HCT116 (cell line): ENCODE results near the gene NAA11. TPM values are rescaled to one million over a fixed set of nuclear protein-coding genes. Genes with fewer than 3 reads are reported as not detected.

Experiments
- ATAC-seq: fragments of 200-7000 bp; cut with Tn5 transposase; 2 replicates; pipeline ENCODE4 v1.9.1; 2020; ENCODE audit warnings: mild to moderate bottlenecking, moderate library complexity
- BruUV-seq: library from RNA; stranded (reverse); fragments of 400-500 nt; replicated peaks from 2 replicates; lab custom pipeline; 2021; lab: Mats Ljungman, UMichigan
- CTCF ChIA-PET: fragments of 300-600 bp; sonication (Branson Sonifier 250); formaldehyde crosslinking; loops from one replicate; lab custom pipeline; 2021; ENCODE audit warnings: antibody characterized with exemption; lab: Charles Lee
- POLR2A ChIA-PET: fragments of 300-600, 350-600 bp; sonication (Branson Sonifier 250); formaldehyde crosslinking; loops from one replicate; lab custom pipeline; 2021; ENCODE audit warnings: antibody characterized with exemption; lab: Charles Lee
- RAD21 ChIA-PET, 2 experiments: fragments of 300-600 bp; sonication (Branson Sonifier 250); formaldehyde crosslinking; loops; one replicate each; lab custom pipeline; 2023; ENCODE audit warnings: low total read pairs in 2 of 2; ENCODE audit not compliant: uncharacterized antibody in 2 of 2, unreplicated experiment in 2 of 2, low non-redundant PET in 1 of 2; lab: Charles Lee
- DNase-seq: peaks from one replicate; pipeline ENCODE4 v3.0.0-alpha.2; 2010; ENCODE audit warnings: low read depth, low spot score
- H2AFZ ChIP-seq: fragments of 200-600 bp; shearing (Covaris generic), sonication (generic); 2 replicates; pipeline ENCODE4 v1.6.1; 2017; ENCODE audit warnings: low read depth, mixed run types, mixed read lengths, antibody characterized with exemption, low read length; ENCODE audit not compliant: poor library complexity, severe bottlenecking
- H3K27ac ChIP-seq: 2 replicates; pipeline ENCODE4 v1.5.1; 2012; ENCODE audit warnings: low read depth, low read length
- H3K27me3 ChIP-seq: fragments of 200-600 bp; sonication (generic); 2 replicates; pipeline ENCODE4 v1.6.1; 2016; ENCODE audit warnings: mixed run types, low read length, mixed read lengths; ENCODE audit not compliant: insufficient read depth
- H3K36me3 ChIP-seq, 2 experiments: fragments of 200-500 bp in 1 of 2; fragments of 200-600 bp in 1 of 2; sonication (Bioruptor generic) in 1 of 2; sonication (generic) in 1 of 2; 2 replicates each; pipeline versions ENCODE4 v1.5.1 to v1.6.1; 2014 to 2016; ENCODE audit warnings: low read length in 2 of 2, inconsistent platforms in 1 of 2, mixed read lengths in 1 of 2, mixed run types in 1 of 2; ENCODE audit not compliant: insufficient read depth in 2 of 2, control insufficient read depth in 1 of 2
- H3K4me1 ChIP-seq, 2 experiments: fragments of 200-600 bp in 1 of 2; sonication (generic) in 1 of 2; 2 replicates each; pipeline versions ENCODE4 v1.5.1 to v1.6.1; 2012 to 2017; ENCODE audit warnings: low read length in 2 of 2, inconsistent platforms in 1 of 2, mild to moderate bottlenecking in 1 of 2, mixed read lengths in 1 of 2, mixed run types in 1 of 2, moderate library complexity in 1 of 2; ENCODE audit not compliant: insufficient read depth in 2 of 2, control insufficient read depth in 1 of 2
- H3K4me2 ChIP-seq: fragments of 200-600 bp; sonication (generic); 2 replicates; pipeline ENCODE4 v1.6.1; 2017; ENCODE audit warnings: mixed run types, low read length, mixed read lengths
- H3K4me3 ChIP-seq, 2 experiments: fragments of 200-600 bp in 1 of 2; sonication (generic) in 1 of 2; replicated peaks in 1 of 2; 2 replicates each; pipeline ENCODE4 v1.5.1; 2011 to 2016; ENCODE audit warnings: low read length in 2 of 2, control low read depth in 1 of 2, low read depth in 1 of 2, mild to moderate bottlenecking in 1 of 2, mixed read lengths in 1 of 2, mixed run types in 1 of 2
- H3K79me2 ChIP-seq: fragments of 200-600 bp; sonication (generic); 2 replicates; pipeline ENCODE4 v1.6.1; 2017; ENCODE audit warnings: mild to moderate bottlenecking, mixed run types, low read length, moderate library complexity, mixed read lengths; ENCODE audit not compliant: insufficient read depth
- H3K9ac ChIP-seq: fragments of 200-600 bp; sonication (generic); 2 replicates; pipeline ENCODE4 v1.6.1; 2016; ENCODE audit warnings: low read length, mixed read lengths
- H3K9me2 ChIP-seq: fragments of 200-600 bp; sonication (generic), shearing (Covaris generic); 2 replicates; pipeline ENCODE4 v1.6.1; 2017; ENCODE audit warnings: mixed run types, mild to moderate bottlenecking, moderate library complexity; ENCODE audit not compliant: insufficient read depth
- H3K9me3 ChIP-seq, 2 experiments: fragments of 200-500 bp in 1 of 2; fragments of 200-600 bp in 1 of 2; sonication (Bioruptor generic) in 1 of 2; sonication (generic) in 1 of 2; 2 replicates each; pipeline ENCODE4 v1.6.1; 2014 to 2017; ENCODE audit warnings: low read length in 2 of 2, mixed read lengths in 2 of 2, inconsistent platforms in 1 of 2, low read depth in 1 of 2, mild to moderate bottlenecking in 1 of 2, mixed run types in 1 of 2, moderate library complexity in 1 of 2; ENCODE audit not compliant: control insufficient read depth in 1 of 2, insufficient read depth in 1 of 2
- H4K20me1 ChIP-seq: fragments of 200-600 bp; sonication (generic), shearing (Covaris generic); 2 replicates; pipeline ENCODE4 v1.6.1; 2017; ENCODE audit warnings: mixed run types, mild to moderate bottlenecking, moderate library complexity; ENCODE audit not compliant: insufficient read depth
- ATF3 ChIP-seq: IDR thresholded peaks from 2 replicates; pipeline ENCODE4 v1.6.1; 2012
- CBX3 ChIP-seq: IDR thresholded peaks from 2 replicates; pipeline ENCODE4 v1.6.1; 2012; ENCODE audit warnings: low read depth
- CEBPB ChIP-seq: IDR thresholded peaks from 2 replicates; pipeline ENCODE4 v1.6.1; 2012; ENCODE audit warnings: low read depth
- CTCF ChIP-seq, 3 experiments: fragments of 200-600 bp in 1 of 3; sonication (generic) in 1 of 3; IDR thresholded peaks in 2 of 3; conservative IDR thresholded peaks in 1 of 3; 2 replicates each; pipeline ENCODE4 v1.5.1; 2012 to 2017; ENCODE audit warnings: low read depth in 2 of 3, low read length in 2 of 3, antibody characterized with exemption in 1 of 3, borderline replicate concordance in 1 of 3, control low read depth in 1 of 3, mild to moderate bottlenecking in 1 of 3, mixed read lengths in 1 of 3, mixed run types in 1 of 3, moderate library complexity in 1 of 3; ENCODE audit not compliant: insufficient read depth in 1 of 3
- EGR1 ChIP-seq: IDR thresholded peaks from 2 replicates; pipeline ENCODE4 v1.6.1; 2012; ENCODE audit warnings: low read depth
- ELF1 ChIP-seq: IDR thresholded peaks from 2 replicates; pipeline ENCODE4 v1.6.1; 2012; ENCODE audit warnings: low read depth, borderline replicate concordance
- EZH2 ChIP-seq: fragments of 200-600 bp; sonication (generic); IDR thresholded peaks from 2 replicates; pipeline ENCODE4 v1.6.1; 2017; ENCODE audit warnings: antibody characterized with exemption, mixed run types
- EZH2phosphoT487 ChIP-seq: fragments of 200-600 bp; IDR thresholded peaks from 2 replicates; pipeline ENCODE4 v1.6.1; 2018; ENCODE audit warnings: antibody characterized with exemption, borderline replicate concordance
- FOSL1 ChIP-seq: IDR thresholded peaks from 2 replicates; pipeline ENCODE4 v1.6.1; 2012; ENCODE audit warnings: low read depth
- JUND ChIP-seq: IDR thresholded peaks from 2 replicates; pipeline ENCODE4 v1.6.1; 2012
- POLR2A ChIP-seq: IDR thresholded peaks from 2 replicates; pipeline ENCODE4 v1.7.0; 2011; ENCODE audit warnings: borderline replicate concordance; ENCODE audit not compliant: insufficient read depth, insufficient read length; ENCODE audit errors: extremely low read depth
- POLR2AphosphoS5 ChIP-seq: IDR thresholded peaks from 2 replicates; pipeline ENCODE4 v1.6.1; 2011; ENCODE audit warnings: mild to moderate bottlenecking, low read depth, low read length, moderate library complexity
- RAD21 ChIP-seq: IDR thresholded peaks from 2 replicates; pipeline ENCODE4 v1.6.1; 2012; ENCODE audit warnings: low read depth, mild to moderate bottlenecking
- SIN3A ChIP-seq: IDR thresholded peaks from 2 replicates; pipeline ENCODE4 v1.6.1; 2012; ENCODE audit warnings: low read depth
- SP1 ChIP-seq: IDR thresholded peaks from 2 replicates; pipeline ENCODE4 v1.6.1; 2012; ENCODE audit warnings: low read depth
- SRF ChIP-seq: IDR thresholded peaks from 2 replicates; pipeline ENCODE4 v1.6.1; 2012; ENCODE audit warnings: low read depth
- YY1 ChIP-seq: IDR thresholded peaks from 2 replicates; pipeline ENCODE4 v1.6.1; 2011; ENCODE audit warnings: low read length, low read depth, moderate library complexity, mild to moderate bottlenecking; ENCODE audit not compliant: insufficient replicate concordance; ENCODE audit errors: extremely low read depth
- ZFX ChIP-seq: fragments of 450-650 bp; IDR thresholded peaks from 2 replicates; pipeline ENCODE4 v1.6.1; 2017
- ZNF274 ChIP-seq: fragments of 200-500 bp; sonication (Bioruptor generic); IDR thresholded peaks from 2 replicates; pipeline ENCODE4 v1.6.1; 2014; ENCODE audit warnings: mild to moderate bottlenecking, low read depth, low read length, inconsistent platforms
- intact Hi-C: fragments of 100-400 bp; cut with micrococcal nuclease; formaldehyde crosslinking; loops from 2 replicates; pipeline ENCODE4 v1.10.0; 2022
- total RNA-seq: library from RNA; stranded (reverse); gene quantifications from one replicate; pipeline ENCODE4 v1.2.1, GENCODE V29; 2021; ENCODE audit not compliant: unreplicated experiment
- TF ChIP-seq, protein P1 (sequence below): IDR thresholded peaks from 2 replicates; pipeline ENCODE4 v1.6.1; 2012

The NAA11 gene
- total RNA-seq, 1 experiment from 2014 or later, result not detected

GRCh38 chr4:79308971-79309370 lies 16.9 kb downstream of the NAA11 start:
- Histone ChIP-seq H3K4me2 (no peak overlapping the region), H3K36me3 (no peaks in the 10 kb centered on the region), H3K9me2 (no peaks in the 10 kb centered on the region), H2AFZ (no peak overlapping the region), H3K27me3 (peaks cover 14% of the 10 kb centered on the region), H3K9me3 (no peaks in the 10 kb centered on the region), H3K79me2 (no peaks in the 10 kb centered on the region), H3K4me1 (no peaks in the 10 kb centered on the region), H3K27ac (no peak overlapping the region), H3K9ac (no peak overlapping the region), H4K20me1 (no peaks in the 10 kb centered on the region), H3K4me3 (no peak overlapping the region)
- DNase-seq (no peak), ATAC-seq (no peak)
- TF ChIP-seq EZH2 (no peak), ZFX (no peak), ELF1 (no peak), SP1 (no peak), CEBPB (no peak), CBX3 (no peak), POLR2AphosphoS5 (no peak), EGR1 (no peak), ZNF274 (no peak), RAD21 (no peak), JUND (no peak)
- CTCF ChIA-PET, result no interaction called here
- BruUV-seq, result no TSS peak
- intact Hi-C loops, result no loop called here
- RAD21 ChIA-PET, result no interaction called here
- POLR2A ChIA-PET, result no interaction called here

DNA sequence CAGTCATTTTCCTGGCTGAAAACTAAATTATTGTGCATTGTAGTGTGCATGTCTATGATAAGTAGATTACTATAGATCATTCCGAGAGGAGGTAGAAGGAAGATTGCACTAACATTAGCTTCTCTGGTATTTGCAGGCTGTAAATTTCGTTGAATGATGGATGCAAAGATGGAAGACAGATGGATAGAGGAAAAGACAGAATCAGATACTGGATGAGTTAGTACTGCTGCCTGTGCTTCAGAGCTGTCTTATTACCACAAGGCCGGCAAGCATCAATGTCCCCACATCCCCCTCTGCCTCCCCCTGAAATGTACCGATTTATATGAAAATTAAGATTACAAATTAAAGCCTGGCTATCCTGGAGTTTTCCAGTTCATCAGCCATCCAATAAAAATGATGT lies 17.7 kb downstream of the NAA11 start:
- Histone ChIP-seq H3K9me2 (no peaks in the 10 kb centered on the region), H3K4me3 (no peak overlapping the region), H3K4me2 (no peak overlapping the region), H2AFZ (no peak overlapping the region), H3K27me3 (peaks cover 6% of the 10 kb centered on the region; the same call in 1 of the 2 replicates), H3K27ac (no peak overlapping the region), H3K79me2 (no peaks in the 10 kb centered on the region), H3K36me3 (no peaks in the 10 kb centered on the region), H3K9me3 (no peaks in the 10 kb centered on the region), H3K9ac (no peak overlapping the region), H4K20me1 (no peaks in the 10 kb centered on the region), H3K4me1 (no peaks in the 10 kb centered on the region)
- CTCF ChIA-PET, result no interaction called here
- intact Hi-C loops, result no loop called here
- DNase-seq (no peak), ATAC-seq (no peak)
- RAD21 ChIA-PET, result no interaction called here
- POLR2A ChIA-PET, result no interaction called here
- BruUV-seq, result no TSS peak
- no peak for TF ChIP-seq EZH2phosphoT487
- no peak for TF ChIP-seq SIN3A
- TF ChIP-seq, protein P1, sequence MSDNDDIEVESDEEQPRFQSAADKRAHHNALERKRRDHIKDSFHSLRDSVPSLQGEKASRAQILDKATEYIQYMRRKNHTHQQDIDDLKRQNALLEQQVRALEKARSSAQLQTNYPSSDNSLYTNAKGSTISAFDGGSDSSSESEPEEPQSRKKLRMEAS, result no peak
- no peak for TF ChIP-seq SP1
- TF ChIP-seq YY1, result no peak
- TF ChIP-seq JUND, result no peak
- no peak for TF ChIP-seq FOSL1
- TF ChIP-seq POLR2A, result no peak
- no peak for TF ChIP-seq CTCF (IDR thresholded peaks at IDR 0.05 in 2 of 3, conservative IDR thresholded peaks at IDR 0.05 in 1 of 3; ENCODE audit: borderline replicate concordance in 1 of 3, insufficient read depth in 1 of 3, low read depth in 2 of 3, low read length in 2 of 3)
- TF ChIP-seq ATF3, result no peak
- no peak for TF ChIP-seq SRF
